Spleen (tissue), 11 donors: Measurements from ENCODE around the gene SLC4A9. TPM values are rescaled to one million over a fixed set of nuclear protein-coding genes. Genes with fewer than 3 reads are reported as not detected.
"Not testable (repeated sequence)": the region's sequence is repeated elsewhere in the genome, so short reads cannot be mapped to it uniquely, and the experiment has no call there.

Source experiments
- DNase-seq: peaks from one replicate; pipeline ENCODE4 v3.0.0-alpha.2; 2020
- H3K27ac ChIP-seq, 8 donors: fragments of 200-600 bp; sonication (generic) in 7 of 8; 1 replicate in 4 of 8; 2 replicates in 4 of 8; pipeline versions ENCODE4 v1.5.0 to v1.8.0; 2016 to 2021; ENCODE audit warnings: inconsistent platforms in 4 of 8, mild to moderate bottlenecking in 4 of 8, moderate library complexity in 1 of 8
- H3K27me3 ChIP-seq, 7 donors: fragments of 200-600 bp; sonication (generic) in 6 of 7; replicated peaks in 1 of 7; 1 replicate in 4 of 7; 2 replicates in 3 of 7; pipeline versions ENCODE4 v1.5.0 to v1.8.0; 2016 to 2021; ENCODE audit warnings: inconsistent platforms in 3 of 7, mild to moderate bottlenecking in 1 of 7
- H3K36me3 ChIP-seq, 6 donors: fragments of 200-600 bp; sonication (generic) in 5 of 6; 1 replicate in 4 of 6; 2 replicates in 2 of 6; pipeline versions ENCODE4 v1.5.0 to v1.8.0; 2016 to 2021; ENCODE audit warnings: inconsistent platforms in 2 of 6
- H3K4me1 ChIP-seq, 6 donors: fragments of 200-600 bp; sonication (generic) in 5 of 6; 1 replicate in 3 of 6; 2 replicates in 3 of 6; pipeline versions ENCODE4 v1.5.0 to v1.8.0; 2016 to 2021; ENCODE audit warnings: inconsistent platforms in 3 of 6
- H3K4me3 ChIP-seq, 8 donors: fragments of 200-600 bp; sonication (generic) in 7 of 8; 1 replicate in 4 of 8; 2 replicates in 4 of 8; pipeline versions ENCODE4 v1.5.0 to v1.8.0; 2016 to 2021; ENCODE audit warnings: inconsistent platforms in 4 of 8, mild to moderate bottlenecking in 4 of 8, moderate library complexity in 2 of 8
- H3K9me3 ChIP-seq, 8 donors: fragments of 200-600 bp; sonication (generic) in 7 of 8; 1 replicate in 4 of 8; 2 replicates in 4 of 8; pipeline versions ENCODE4 v1.5.0 to v1.8.0; 2016 to 2021; ENCODE audit warnings: inconsistent platforms in 4 of 8
- CTCF ChIP-seq, 11 experiments: fragments of 200-600 bp in 7 of 11; fragments of 450-650 bp in 4 of 11; sonication (generic) in 4 of 11; IDR thresholded peaks in 8 of 11; conservative IDR thresholded peaks in 3 of 11; 1 replicate in 7 of 11; 2 replicates in 4 of 11; pipeline versions ENCODE4 v1.4.0 to v1.8.0; 2016 to 2021; ENCODE audit warnings: antibody characterized with exemption in 11 of 11, inconsistent platforms in 4 of 11, mild to moderate bottlenecking in 1 of 11
- POLR2A ChIP-seq, 3 donors: fragments of 450-650 bp; IDR thresholded peaks; one replicate each; pipeline ENCODE4 v1.5.1; 2017; ENCODE audit warnings: antibody characterized with exemption in 3 of 3, mild to moderate bottlenecking in 1 of 3
- POLR2AphosphoS5 ChIP-seq, 3 donors: sonication (generic); formaldehyde crosslinking; IDR thresholded peaks; one replicate each; pipeline ENCODE4 v1.5.1; 2017; ENCODE audit warnings: antibody characterized with exemption in 3 of 3
- WGBS, 5 donors: extraction: QIAGEN DNeasy Blood & Tissue Kit in 3 of 5; methylation state at CpG; one replicate each; pipeline versions ENCODE4 v1.1.5 to v1.1.7; 2013 to 2018; 5-methylcytosine and 5-hydroxymethylcytosine counted together
- intact Hi-C: fragments of 100-400 bp; cut with DNase I; formaldehyde crosslinking; loops from one replicate; pipeline ENCODE4 v1.15.0; 2023; ENCODE audit warnings: low total_unique reads
- polyA plus RNA-seq, 3 donors: library from polyadenylated mRNA; stranded (reverse); fragments of 200-250 nt; gene quantifications; one replicate each; pipeline ENCODE4 v1.2.1, GENCODE V29; 2013
- total RNA-seq, 7 donors: library from RNA; depleted of rRNA in 3 of 7; stranded (reverse); fragments of >200 nt in 3 of 7; fragmentation: NEBNext Ultra II Directional in 4 of 7; extraction: Animal tissue kit (Norgen Biotek cat#: 25700) in 4 of 7; gene quantifications; one replicate each; pipeline versions ENCODE4 v1.1.0 to v1.2.1, GENCODE V29; 2016 to 2021
- donor health status: healthy with polysubstance abuse.
- donor health status: DM: no; HTN: no; CAD: no; lungs with moderate emphysema.
- donor health status: DM: no; HTN: no; CAD: no.
- donor health status: Bipolar disorder and iron deficiency.
- donor health status: healthy.
- donor health status: DM: no; HTN: no; CAD: no.
- donor health status: DM: yes; HTN: yes; CAD: no.

The SLC4A9 gene
- total and polyA plus RNA-seq, 10 donors: 0.03 to 0.54 (median 0.10) TPM; not detected in 3

GRCh38 chr5:140420226-140420570 is 60.2 kb downstream of the SLC4A9 start:
- Histone ChIP-seq H3K9me3 (no peaks in the 10 kb centered on the region), H3K27me3 (no peaks in the 10 kb centered on the region), H3K36me3 (peaks cover 0 to 18% (median 2%) of the 10 kb centered on the region in 6 donors), H3K4me1 (peaks cover 0 to 84% (median 31%) of the 10 kb centered on the region in 6 donors), H3K4me3 (no peak overlapping the region), H3K27ac (no peak overlapping the region)
- TF ChIP-seq POLR2AphosphoS5 (IDR thresholded peaks at IDR 0.05): no peak
- TF ChIP-seq CTCF (IDR thresholded peaks at IDR 0.05 in 8 of 11, conservative IDR thresholded peaks at IDR 0.05 in 3 of 11): no peak
- TF ChIP-seq POLR2A (IDR thresholded peaks at IDR 0.05): no peak
- DNase-seq: no peak
- WGBS, 5 donors: 94 to 96% (median 96%) methylated on average over 4 of the region's 4 CpGs
- intact Hi-C loops: no loop called here

GRCh38 chr5:140420665-140421361 is 60.8 kb downstream of the SLC4A9 start:
- Histone ChIP-seq H3K4me3 (no peak overlapping the region), H3K36me3 (peaks cover 0 to 16% (median 0%) of the 10 kb centered on the region in 6 donors), H3K27me3 (no peaks in the 10 kb centered on the region), H3K27ac (no peak overlapping the region), H3K4me1 (peaks cover 0 to 89% (median 33%) of the 10 kb centered on the region in 6 donors), H3K9me3 (no peaks in the 10 kb centered on the region)
- no peak for DNase-seq
- TF ChIP-seq CTCF (IDR thresholded peaks at IDR 0.05 in 8 of 11, conservative IDR thresholded peaks at IDR 0.05 in 3 of 11) (no peak), POLR2AphosphoS5 (IDR thresholded peaks at IDR 0.05) (no peak), POLR2A (IDR thresholded peaks at IDR 0.05) (no peak)
- WGBS, 5 donors: 81 to 94% (median 88%) methylated on average over 5 of the region's 5 CpGs
- intact Hi-C loops: no loop called here

- Histone ChIP-seq H3K36me3 (peaks cover 0 to 10% (median 0%) of the 10 kb centered on the region in 6 donors), H3K4me1 (peaks cover 0 to 94% (median 32%) of the 10 kb centered on the region in 6 donors)
- intact Hi-C loops, H3K27me3 ChIP-seq, H3K9me3 ChIP-seq, H3K4me3 ChIP-seq, DNase-seq, H3K27ac ChIP-seq: not testable (repeated sequence)
- 90 to 94% (median 93%) methylated on average over 7 of the region's 7 CpGs for WGBS, 5 donors
These were observed 61.4 kb downstream of the SLC4A9 start for GRCh38 chr5:140421375-140421774.

- no peak for DNase-seq
- 92 to 99% (median 96%) methylated on average over 2 of the region's 2 CpGs for WGBS, 5 donors
- TF ChIP-seq CTCF (IDR thresholded peaks at IDR 0.05 in 8 of 11, conservative IDR thresholded peaks at IDR 0.05 in 3 of 11) (no peak), POLR2A (IDR thresholded peaks at IDR 0.05) (no peak), POLR2AphosphoS5 (IDR thresholded peaks at IDR 0.05) (no peak)
- H3K4me3 ChIP-seq: no peak overlapping the region
- no peak overlapping the region for H3K27ac ChIP-seq
- H3K27me3 ChIP-seq: no peaks in the 10 kb centered on the region
- intact Hi-C loops: no loop called here
- H3K36me3 ChIP-seq: peaks cover 0 to 13% (median 0%) of the 10 kb centered on the region in 6 donors
- H3K9me3 ChIP-seq: no peaks in the 10 kb centered on the region
- H3K4me1 ChIP-seq: peaks cover 0 to 73% (median 26%) of the 10 kb centered on the region in 6 donors
These were observed 63.6 kb downstream of the SLC4A9 start for GRCh38 chr5:140423609-140424008.
